Osteoblast (primary cell): ENCODE results near the gene PRSS48. TPM values are rescaled to one million over a fixed set of nuclear protein-coding genes. Genes with fewer than 3 reads are reported as not detected.

Experiments
- DNase-seq: peaks from one replicate; pipeline ENCODE4 v3.0.0; 2011; ENCODE audit warnings: low spot score, mixed read lengths; ENCODE audit not compliant: insufficient read length; ENCODE audit errors: missing footprints
- H2AFZ ChIP-seq: 2 replicates; pipeline ENCODE4 v1.6.0; 2011; ENCODE audit warnings: mild to moderate bottlenecking, low read length
- H3K27ac ChIP-seq: 2 replicates; pipeline ENCODE4 v1.5.1; 2011; ENCODE audit warnings: mild to moderate bottlenecking, low read depth, low read length, moderate library complexity
- H3K27me3 ChIP-seq: 2 replicates; pipeline ENCODE4 v1.6.0; 2012; ENCODE audit warnings: mild to moderate bottlenecking, control low read depth, inconsistent platforms, low read length, moderate library complexity; ENCODE audit not compliant: insufficient read depth
- H3K36me3 ChIP-seq: 2 replicates; pipeline ENCODE4 v1.5.1; 2011; ENCODE audit warnings: mild to moderate bottlenecking, low read length, control low read depth, moderate library complexity; ENCODE audit not compliant: insufficient read depth
- H3K4me1 ChIP-seq: 2 replicates; pipeline ENCODE4 v1.5.1; 2011; ENCODE audit warnings: mild to moderate bottlenecking, low read length, control low read depth, moderate library complexity; ENCODE audit not compliant: insufficient read depth
- H3K4me2 ChIP-seq: 2 replicates; pipeline ENCODE4 v1.6.0; 2011; ENCODE audit warnings: mild to moderate bottlenecking, low read length; ENCODE audit not compliant: insufficient read depth
- H3K4me3 ChIP-seq: fragments of 200-600 bp; sonication (generic); 3 replicates; pipeline ENCODE4 v1.5.1; 2012; ENCODE audit warnings: mild to moderate bottlenecking, low read length, inconsistent platforms; ENCODE audit not compliant: insufficient read depth
- H3K79me2 ChIP-seq: 2 replicates; pipeline ENCODE4 v1.6.0; 2012; ENCODE audit warnings: mild to moderate bottlenecking, low read length, control low read depth, inconsistent platforms; ENCODE audit not compliant: insufficient read depth
- H3K9me3 ChIP-seq: 2 replicates; pipeline ENCODE4 v1.5.1; 2011; ENCODE audit warnings: low read depth, low read length, control low read depth
- H4K20me1 ChIP-seq: 2 replicates; pipeline ENCODE4 v1.6.0; 2012; ENCODE audit warnings: mild to moderate bottlenecking, low read length, control low read depth; ENCODE audit not compliant: insufficient read depth
- CTCF ChIP-seq: IDR thresholded peaks from 2 replicates; pipeline ENCODE4 v1.5.1; 2011; ENCODE audit warnings: mild to moderate bottlenecking, low read depth, low read length, moderate library complexity; ENCODE audit errors: extremely low read depth
- total RNA-seq: library from RNA; depleted of rRNA; stranded (reverse); fragments of >200 nt; gene quantifications from 2 replicates; pipeline ENCODE4 v1.2.3, GENCODE V29; 2012

Gene PRSS48
- total RNA-seq, result not detected in 2 replicates

GRCh38 chr4:151276787-151277562, at the start of gene PRSS48:
Gene PRSS48 (plus strand): TSS chr4:151277161. CDS start chr4:151277173, 12 bp downstream.
- Histone ChIP-seq H2AFZ (no peak within 1 kb of the TSS), H3K9me3 (no peaks in the 10 kb centered on the region), H3K4me3 (no peak within 1 kb of the TSS), H3K4me2 (no peak within 1 kb of the TSS), H3K27ac (no peak within 1 kb of the TSS), H3K27me3 (no peaks in the 10 kb centered on the region), H3K36me3 (no peaks in the 10 kb centered on the region), H4K20me1 (no peaks in the 10 kb centered on the region), H3K79me2 (no peaks in the 10 kb centered on the region), H3K4me1 (no peaks in the 10 kb centered on the region)
- TF ChIP-seq CTCF, result peak; percentile 88
- DNase-seq, result no peak

- peaks cover 22% of the 10 kb centered on the region for H3K4me1 ChIP-seq
- no peaks in the 10 kb centered on the region for H3K9me3 ChIP-seq
- H3K4me2 ChIP-seq, result peak overlapping the region; percentile 92
- no peak for DNase-seq
- H3K79me2 ChIP-seq, result peaks cover 4% of the 10 kb centered on the region
- peak overlapping the region; percentile 71 for H3K4me3 ChIP-seq
- no peaks in the 10 kb centered on the region for H3K36me3 ChIP-seq
- peak overlapping the region; percentile 56 for H2AFZ ChIP-seq
- no peaks in the 10 kb centered on the region for H3K27me3 ChIP-seq
- no peaks in the 10 kb centered on the region for H4K20me1 ChIP-seq
- peak overlapping the region; percentile 81 for H3K27ac ChIP-seq
- no peak for TF ChIP-seq CTCF
Measured at GRCh38 chr4:151227172-151227571, 49.8 kb upstream of the PRSS48 start.

GRCh38 chr4:151227731-151228130, 49.2 kb upstream of the PRSS48 start:
- Histone ChIP-seq H3K27ac (peak overlapping the region; percentile 81), H3K4me1 (peaks cover 22% of the 10 kb centered on the region), H3K79me2 (peaks cover 4% of the 10 kb centered on the region), H4K20me1 (no peaks in the 10 kb centered on the region), H3K4me3 (peak overlapping the region; percentile 71), H3K36me3 (no peaks in the 10 kb centered on the region), H3K9me3 (no peaks in the 10 kb centered on the region), H3K27me3 (no peaks in the 10 kb centered on the region), H3K4me2 (peak overlapping the region; percentile 92), H2AFZ (peak overlapping the region; percentile 56)
- DNase-seq, result peak; percentile 91
- TF ChIP-seq CTCF, result no peak

- Histone ChIP-seq H3K79me2 (peaks cover 4% of the 10 kb centered on the region), H3K9me3 (no peaks in the 10 kb centered on the region), H4K20me1 (no peaks in the 10 kb centered on the region), H3K27me3 (no peaks in the 10 kb centered on the region), H2AFZ (peak overlapping the region; percentile 56), H3K36me3 (no peaks in the 10 kb centered on the region), H3K4me1 (peaks cover 22% of the 10 kb centered on the region), H3K4me3 (peak overlapping the region; percentile 71), H3K27ac (peak overlapping the region; percentile 81), H3K4me2 (peak overlapping the region; percentile 92)
- no peak for TF ChIP-seq CTCF
- peak; percentile 80 for DNase-seq
Measured at GRCh38 chr4:151228189-151229119, 48.5 kb upstream of the PRSS48 start.
